Testis (tissue), 3 donors: ENCODE data around the gene XK. TPM values are rescaled to one million over a fixed set of nuclear protein-coding genes. Genes with fewer than 3 reads are reported as not detected.

Experiments used
- DNase-seq: peaks from one replicate; pipeline ENCODE4 v3.0.0-alpha.2; 2019
- H3K27ac ChIP-seq, 2 donors: fragments of 200-600 bp; sonication (generic); one replicate each; pipeline ENCODE4 v1.5.1; 2019
- H3K27me3 ChIP-seq: fragments of 200-600 bp; sonication (generic); one replicate; pipeline ENCODE4 v1.5.1; 2019
- H3K36me3 ChIP-seq: fragments of 200-600 bp; sonication (generic); one replicate; pipeline ENCODE4 v1.5.1; 2017; ENCODE audit warnings: low read depth; ENCODE audit errors: missing control alignments
- H3K4me1 ChIP-seq: fragments of 200-600 bp; sonication (generic); one replicate; pipeline ENCODE4 v1.5.1; 2019
- H3K4me3 ChIP-seq, 2 donors: fragments of 200-600 bp; sonication (generic); one replicate each; pipeline ENCODE4 v1.5.1; 2017 to 2019
- H3K9me3 ChIP-seq: fragments of 200-600 bp; sonication (generic); one replicate; pipeline ENCODE4 v1.5.1; 2017
- POLR2A ChIP-seq: fragments of 450-650 bp; IDR thresholded peaks from one replicate; pipeline ENCODE4 v1.6.1; 2017; ENCODE audit warnings: antibody characterized with exemption, mild to moderate bottlenecking, moderate library complexity
- WGBS, 2 donors: methylation state at CpG; one replicate each; pipeline ENCODE4 v1.1.5; 2018; 5-methylcytosine and 5-hydroxymethylcytosine counted together
- intact Hi-C: fragments of 100-400 bp; cut with DNase I; formaldehyde crosslinking; loops from one replicate; pipeline ENCODE4 v1.15.1; 2023; ENCODE audit warnings: low total_unique reads
- polyA plus RNA-seq: library from polyadenylated mRNA; stranded (reverse); fragments of 350-450 nt; fragmentation: Illumina TruSeq; extraction: RNeasy Lipid Tissue Mini Kit (QIAGEN cat#74804); gene quantifications from one replicate; pipeline ENCODE4 v1.2.3, GENCODE V29; 2014; ENCODE audit warnings: low read depth, low replicate concordance; ENCODE audit not compliant: insufficient read depth
- total RNA-seq, 2 donors: library from RNA; depleted of rRNA; stranded (reverse); fragments of >200 nt; gene quantifications; one replicate each; pipeline ENCODE4 v1.2.3, GENCODE V29; 2016
- TF ChIP-seq, protein P1 (sequence below), 3 experiments: fragments of 450-650 bp in 2 of 3; fragments of 200-600 bp in 1 of 3; sonication (generic) in 1 of 3; IDR thresholded peaks; one replicate each; pipeline ENCODE4 v1.5.1; 2016 to 2019; ENCODE audit warnings: antibody characterized with exemption in 3 of 3, mild to moderate bottlenecking in 2 of 3, moderate library complexity in 1 of 3

The XK gene
- total and polyA plus RNA-seq, 3 donors from 2014 or later, result 2.6 to 4.3 (median 3.3) TPM

DNA sequence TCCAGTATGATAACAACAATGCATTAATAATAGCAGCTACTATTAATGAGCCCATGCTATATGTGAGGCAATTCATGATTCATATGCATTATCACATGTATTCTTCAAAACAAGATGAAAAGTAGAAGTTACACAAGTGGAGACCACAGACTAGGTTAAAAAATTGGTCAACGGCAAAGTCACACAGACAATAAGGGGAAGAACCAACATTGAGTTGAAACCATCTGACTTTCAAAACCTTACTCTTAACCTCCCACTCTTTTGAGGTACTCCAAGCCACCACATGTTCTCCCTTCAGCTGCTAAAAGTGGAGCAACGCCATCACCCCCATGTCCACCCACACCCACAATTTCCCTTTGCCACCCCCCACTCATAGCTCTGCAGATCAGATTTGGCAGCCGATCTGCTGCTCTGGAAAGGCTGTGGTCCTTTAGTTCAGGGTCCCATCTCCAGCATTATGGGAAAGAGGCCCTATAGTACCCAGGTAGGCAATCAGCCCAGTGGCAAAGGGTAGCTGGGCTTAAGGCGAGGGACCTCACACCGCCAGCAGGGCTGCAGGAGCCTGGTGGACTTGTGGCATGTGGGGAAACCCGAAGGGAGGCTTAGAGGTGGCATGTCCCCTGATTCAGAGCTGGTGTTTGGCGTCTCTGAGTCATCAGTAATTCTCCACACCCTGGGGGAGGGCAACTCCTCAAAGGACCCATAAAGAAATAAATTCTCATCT lies 60.8 kb downstream of the XK start:
- DNase-seq, result no peak
- H3K36me3 ChIP-seq, result no peaks in the 10 kb centered on the region
- H3K9me3 ChIP-seq, result no peaks in the 10 kb centered on the region
- TF ChIP-seq, protein P1, sequence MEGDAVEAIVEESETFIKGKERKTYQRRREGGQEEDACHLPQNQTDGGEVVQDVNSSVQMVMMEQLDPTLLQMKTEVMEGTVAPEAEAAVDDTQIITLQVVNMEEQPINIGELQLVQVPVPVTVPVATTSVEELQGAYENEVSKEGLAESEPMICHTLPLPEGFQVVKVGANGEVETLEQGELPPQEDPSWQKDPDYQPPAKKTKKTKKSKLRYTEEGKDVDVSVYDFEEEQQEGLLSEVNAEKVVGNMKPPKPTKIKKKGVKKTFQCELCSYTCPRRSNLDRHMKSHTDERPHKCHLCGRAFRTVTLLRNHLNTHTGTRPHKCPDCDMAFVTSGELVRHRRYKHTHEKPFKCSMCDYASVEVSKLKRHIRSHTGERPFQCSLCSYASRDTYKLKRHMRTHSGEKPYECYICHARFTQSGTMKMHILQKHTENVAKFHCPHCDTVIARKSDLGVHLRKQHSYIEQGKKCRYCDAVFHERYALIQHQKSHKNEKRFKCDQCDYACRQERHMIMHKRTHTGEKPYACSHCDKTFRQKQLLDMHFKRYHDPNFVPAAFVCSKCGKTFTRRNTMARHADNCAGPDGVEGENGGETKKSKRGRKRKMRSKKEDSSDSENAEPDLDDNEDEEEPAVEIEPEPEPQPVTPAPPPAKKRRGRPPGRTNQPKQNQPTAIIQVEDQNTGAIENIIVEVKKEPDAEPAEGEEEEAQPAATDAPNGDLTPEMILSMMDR (IDR thresholded peaks at IDR 0.05), result no peak
- TF ChIP-seq POLR2A, result no peak
- intact Hi-C loops, result loop anchor here (10.0 kb wide), 1 partner anchor 78 kb away; no protein-coding TSS in a partner anchor
- H3K27me3 ChIP-seq, result no peaks in the 10 kb centered on the region
- no peak overlapping the region for H3K27ac ChIP-seq
- no peaks in the 10 kb centered on the region for H3K4me1 ChIP-seq
- H3K4me3 ChIP-seq, result no peak overlapping the region
- 80 to 89% methylated on average over 1 to 5 of the region's 7 CpGs for WGBS, 2 donors

DNA sequence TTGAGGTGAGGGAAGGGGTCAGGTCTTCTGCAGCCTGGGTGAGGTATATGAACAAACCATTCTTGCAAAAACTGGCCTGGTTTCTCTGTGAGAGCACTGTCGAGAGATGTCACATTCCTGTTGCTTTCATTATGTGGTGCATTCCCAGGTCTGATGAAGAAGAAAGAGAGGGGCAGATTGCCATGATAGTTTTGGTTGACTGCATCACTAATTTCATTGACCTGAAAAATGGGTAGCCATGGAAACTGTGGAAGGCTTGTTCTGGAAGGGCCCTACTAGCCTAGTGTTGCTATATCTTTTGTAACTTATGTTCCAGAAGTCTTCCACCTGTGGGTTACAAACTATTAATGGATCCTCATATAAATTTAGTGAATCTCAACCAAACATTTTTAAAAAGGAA lies 61.4 kb downstream of the XK start:
- TF ChIP-seq, protein P1 (IDR thresholded peaks at IDR 0.05), result no peak
- no peak for TF ChIP-seq POLR2A
- intact Hi-C loops, result loop anchor here (10.0 kb wide), 1 partner anchor 78 kb away; no protein-coding TSS in a partner anchor
- 92 to 100% methylated on average over 1 of the region's 1 CpG for WGBS, 2 donors
- Histone ChIP-seq H3K9me3 (no peaks in the 10 kb centered on the region), H3K4me3 (no peak overlapping the region), H3K27ac (no peak overlapping the region), H3K27me3 (no peaks in the 10 kb centered on the region), H3K4me1 (no peaks in the 10 kb centered on the region), H3K36me3 (no peaks in the 10 kb centered on the region)
- DNase-seq, result no peak

DNA sequence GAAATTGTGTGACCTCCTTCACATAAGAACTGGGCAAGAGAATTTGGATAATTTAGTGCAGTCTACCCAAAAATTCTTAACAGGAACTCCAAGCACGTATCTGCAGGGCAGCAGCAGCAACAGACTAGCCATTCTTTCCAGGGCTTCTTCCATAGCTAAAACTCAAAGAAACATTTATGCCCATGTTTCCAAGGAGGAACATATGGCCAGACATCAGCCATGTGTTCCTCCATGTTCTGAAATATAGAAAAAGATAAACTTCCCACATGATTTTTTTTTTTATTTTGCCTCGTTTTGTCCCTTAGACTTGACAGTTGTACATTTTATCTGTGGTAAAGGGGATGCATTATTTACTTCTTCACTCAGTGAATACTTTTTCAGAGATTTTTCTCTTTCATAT lies 66.7 kb downstream of the XK start:
- Histone ChIP-seq H3K27me3 (no peaks in the 10 kb centered on the region), H3K27ac (no peak overlapping the region), H3K4me1 (no peaks in the 10 kb centered on the region), H3K36me3 (no peaks in the 10 kb centered on the region), H3K4me3 (no peak overlapping the region), H3K9me3 (no peaks in the 10 kb centered on the region)
- intact Hi-C loops, result no loop called here
- DNase-seq, result no peak
- TF ChIP-seq, protein P1 (IDR thresholded peaks at IDR 0.05), result no peak
- no peak for TF ChIP-seq POLR2A
- WGBS, 2 donors, result 71 to 88% methylated on average over 2 of the region's 2 CpGs

DNA sequence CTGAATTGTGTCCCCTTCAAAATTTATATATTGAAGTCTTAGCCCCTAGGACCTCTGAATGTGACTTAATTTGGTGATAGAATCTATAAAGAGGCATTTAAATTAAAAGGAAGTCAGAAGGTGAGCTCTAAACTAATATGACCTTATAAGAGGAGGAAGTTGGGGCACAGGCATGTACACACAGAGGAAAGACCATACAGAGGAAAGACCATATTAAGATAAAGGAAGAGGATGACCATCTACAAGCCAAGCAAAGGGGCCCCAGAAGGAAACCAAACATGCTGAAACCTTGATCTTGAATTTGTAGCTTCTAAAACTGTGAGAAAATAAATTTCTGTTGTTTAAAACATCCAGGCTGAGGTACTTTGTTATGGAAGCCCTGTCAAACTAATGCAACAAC lies 67.3 kb downstream of the XK start:
- H3K4me1 ChIP-seq, result no peaks in the 10 kb centered on the region
- no peak overlapping the region for H3K4me3 ChIP-seq
- H3K27ac ChIP-seq, result no peak overlapping the region
- no peak for DNase-seq
- H3K27me3 ChIP-seq, result no peaks in the 10 kb centered on the region
- H3K36me3 ChIP-seq, result no peaks in the 10 kb centered on the region
- TF ChIP-seq, protein P1 (IDR thresholded peaks at IDR 0.05), result no peak
- no peak for TF ChIP-seq POLR2A
- intact Hi-C loops, result no loop called here
- H3K9me3 ChIP-seq, result no peaks in the 10 kb centered on the region

DNA sequence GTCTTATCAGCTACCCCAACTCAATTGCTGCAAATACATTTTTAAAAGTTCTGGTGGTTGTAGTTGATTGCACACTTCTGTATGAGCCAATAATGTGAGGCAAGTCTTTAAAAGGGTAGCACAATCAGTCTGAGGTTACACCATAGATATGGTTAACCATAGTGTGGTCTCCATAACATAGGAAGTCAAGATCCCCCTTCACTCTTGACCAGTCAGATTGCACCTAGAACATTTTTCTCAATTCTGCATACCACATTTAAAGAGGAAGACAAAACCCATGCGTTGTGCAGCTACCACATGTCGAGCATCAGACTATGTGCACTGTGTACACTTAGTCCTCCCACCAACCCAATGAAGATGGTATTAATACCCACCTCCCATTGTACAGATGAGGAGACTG lies 67.8 kb downstream of the XK start:
- Histone ChIP-seq H3K36me3 (no peaks in the 10 kb centered on the region), H3K27ac (no peak overlapping the region), H3K4me3 (no peak overlapping the region), H3K9me3 (no peaks in the 10 kb centered on the region), H3K27me3 (no peaks in the 10 kb centered on the region), H3K4me1 (no peaks in the 10 kb centered on the region)
- DNase-seq, result no peak
- TF ChIP-seq POLR2A, result no peak
- TF ChIP-seq, protein P1 (IDR thresholded peaks at IDR 0.05), result no peak
- 81 to 89% methylated on average over 2 of the region's 2 CpGs for WGBS, 2 donors
- intact Hi-C loops, result no loop called here
